ENCODE data around the gene RFTN1.

RFTN1 gene

DNA sequence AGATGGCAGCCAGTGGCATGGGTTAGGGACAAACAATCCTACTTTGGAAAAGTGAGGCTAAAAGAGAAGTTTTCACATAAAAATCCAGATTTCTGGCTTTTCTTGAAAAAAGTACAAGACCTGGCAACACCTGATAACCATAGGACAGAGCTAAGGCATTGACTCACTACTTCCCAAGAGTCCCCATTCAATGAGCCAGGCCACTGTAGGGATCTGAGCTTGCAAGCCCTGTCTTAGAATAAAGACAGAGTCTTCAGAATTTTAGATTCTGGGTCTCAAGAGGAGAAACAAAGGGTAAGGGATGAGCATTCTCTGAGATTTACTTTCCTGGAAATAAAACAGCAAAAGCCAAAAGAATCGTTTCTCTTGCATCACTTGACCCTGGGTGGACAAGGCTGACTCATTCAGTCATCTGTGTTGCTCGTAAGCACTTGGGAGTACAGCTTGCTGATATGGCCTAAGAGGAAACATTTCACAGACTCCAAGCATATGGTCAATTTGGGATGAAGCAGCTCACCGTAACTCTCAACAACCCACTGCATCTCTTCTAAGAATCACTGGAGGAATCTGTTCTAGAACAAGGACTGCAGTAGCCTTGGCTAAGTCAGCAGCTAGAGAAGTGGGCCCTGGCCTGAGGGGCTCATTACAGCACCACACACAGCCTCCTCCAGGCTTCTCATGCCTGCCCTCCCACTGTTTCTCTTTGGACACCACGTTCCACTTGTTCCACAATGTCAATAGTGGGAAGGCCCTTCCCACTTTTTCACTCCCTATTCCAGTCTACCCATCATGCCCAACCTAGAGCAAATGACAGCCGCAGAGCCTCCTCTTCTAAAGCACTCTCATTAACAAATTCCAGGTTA is 86.2 kb downstream of the RFTN1 start:
- peak; percentile 88 for DNase-seq

DNA sequence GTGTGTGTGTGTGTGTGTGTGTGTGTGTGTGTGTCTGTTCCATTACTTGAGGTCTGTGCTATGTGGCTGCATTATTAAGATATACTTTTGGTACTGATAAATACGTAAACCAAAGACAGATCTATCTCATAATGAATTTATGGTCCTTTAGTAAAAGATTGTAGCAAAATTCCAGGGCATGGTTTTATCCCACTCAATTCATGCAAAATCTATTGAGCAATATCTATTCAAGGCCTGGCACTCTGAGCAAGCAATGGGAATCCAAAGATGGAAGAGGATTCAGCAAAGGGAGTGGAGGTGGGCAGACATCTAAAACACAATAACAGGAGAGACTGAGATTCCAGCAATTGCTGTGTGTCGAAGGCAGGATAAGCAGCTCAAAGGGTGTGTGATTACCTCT is 86.8 kb downstream of the RFTN1 start:
- DNase-seq: no peak

DNA sequence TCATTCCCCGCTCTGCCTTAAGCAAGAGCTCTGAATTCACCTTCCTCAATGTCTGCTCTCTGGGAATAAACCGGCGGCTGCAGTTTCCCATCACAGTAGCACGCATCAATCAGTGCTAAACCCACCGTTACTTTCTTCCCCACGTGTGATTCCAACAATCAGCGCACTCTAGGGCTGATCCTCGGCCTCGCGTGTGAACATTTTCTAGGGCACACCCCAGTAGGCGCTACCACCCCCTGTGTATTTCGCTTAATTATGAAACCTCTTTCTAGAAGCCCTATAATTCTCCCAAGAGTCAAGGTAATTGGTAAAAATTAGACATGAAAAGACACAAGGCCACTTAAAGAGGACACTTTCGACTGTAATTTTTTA is 87.5 kb downstream of the RFTN1 start:
- DNase-seq: no peak

DNA sequence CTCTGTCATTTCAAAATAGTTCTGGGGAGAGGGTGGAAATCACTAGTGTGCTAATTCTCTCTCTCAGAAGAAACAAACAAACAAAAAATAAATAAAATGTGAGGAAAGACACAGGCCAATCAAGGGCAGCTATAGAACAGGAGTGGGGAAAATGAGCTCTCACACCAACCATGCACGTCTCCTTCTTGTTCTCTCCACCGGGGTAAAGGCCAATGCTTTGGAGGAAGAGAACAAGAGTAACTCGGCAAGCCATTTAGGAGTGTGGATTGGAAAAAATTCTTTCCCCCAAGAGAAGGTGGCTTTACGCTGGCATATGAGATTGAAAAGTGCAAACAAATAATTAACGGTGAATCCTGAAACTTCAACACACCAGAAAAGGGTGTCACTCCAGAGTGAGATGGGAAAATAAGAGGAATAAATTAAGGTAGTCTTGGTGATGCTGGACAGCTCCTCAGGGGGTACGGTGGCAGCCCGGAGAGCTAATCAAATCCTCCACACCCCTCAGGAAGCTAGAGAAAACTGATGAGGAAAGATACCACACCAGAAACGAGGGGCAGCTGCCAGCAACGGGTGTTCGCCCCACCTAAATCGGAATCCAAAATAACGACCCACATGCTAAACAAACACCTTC is 88.0 kb downstream of the RFTN1 start:
- DNase-seq: no peak

DNA sequence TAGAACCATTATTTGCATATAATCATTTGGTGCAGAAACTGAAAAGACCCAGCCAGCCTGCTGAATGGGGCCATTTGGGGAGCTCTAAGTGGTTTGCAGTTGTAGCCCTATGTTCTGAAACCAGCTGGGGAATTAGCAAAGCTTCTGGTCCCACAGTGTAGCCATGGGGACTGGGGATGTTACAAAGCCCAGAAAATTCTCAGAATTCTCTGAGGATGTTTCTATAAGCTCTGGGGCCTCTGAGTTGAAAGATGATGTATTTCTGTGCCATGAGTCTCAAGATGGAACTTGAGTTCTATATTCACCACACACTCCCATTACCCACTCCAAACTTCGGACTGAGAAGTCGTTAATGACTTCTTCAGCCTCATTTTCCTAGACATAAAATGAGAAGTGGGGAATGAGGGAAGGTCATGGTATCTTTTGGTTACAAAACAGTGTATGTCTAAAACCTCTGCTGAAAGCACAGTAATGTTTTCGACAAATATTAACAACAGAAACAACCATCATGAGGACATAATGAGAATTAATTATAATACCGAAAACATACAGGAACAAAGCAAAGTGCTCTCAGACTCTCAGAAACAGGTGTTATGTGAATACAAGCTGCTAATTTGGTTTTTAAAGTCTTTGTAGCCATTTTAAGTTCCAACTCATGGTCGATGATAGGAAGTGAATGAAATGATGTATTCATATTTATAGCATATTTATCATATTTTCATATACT is 89.4 kb downstream of the RFTN1 start:
- DNase-seq: no peak

DNA sequence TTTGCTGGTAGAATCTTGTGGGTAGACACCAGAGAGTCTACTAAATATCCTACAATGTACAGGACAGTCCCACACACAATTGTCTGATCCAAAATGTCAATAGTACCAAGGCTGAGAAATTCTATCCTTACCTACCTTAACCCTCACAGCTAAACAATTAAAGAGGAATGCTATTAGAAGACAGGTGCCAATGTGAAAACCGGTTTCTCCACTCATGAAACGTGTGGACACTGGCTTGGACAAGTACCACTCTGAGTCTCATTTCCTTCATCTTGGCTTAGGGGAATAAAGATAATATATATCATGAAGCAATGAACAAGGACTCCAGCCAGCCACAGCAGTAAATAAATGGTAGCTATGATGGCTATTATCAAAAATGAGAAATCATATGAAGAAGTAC is 90.2 kb downstream of the RFTN1 start:
- DNase-seq: no peak

DNA sequence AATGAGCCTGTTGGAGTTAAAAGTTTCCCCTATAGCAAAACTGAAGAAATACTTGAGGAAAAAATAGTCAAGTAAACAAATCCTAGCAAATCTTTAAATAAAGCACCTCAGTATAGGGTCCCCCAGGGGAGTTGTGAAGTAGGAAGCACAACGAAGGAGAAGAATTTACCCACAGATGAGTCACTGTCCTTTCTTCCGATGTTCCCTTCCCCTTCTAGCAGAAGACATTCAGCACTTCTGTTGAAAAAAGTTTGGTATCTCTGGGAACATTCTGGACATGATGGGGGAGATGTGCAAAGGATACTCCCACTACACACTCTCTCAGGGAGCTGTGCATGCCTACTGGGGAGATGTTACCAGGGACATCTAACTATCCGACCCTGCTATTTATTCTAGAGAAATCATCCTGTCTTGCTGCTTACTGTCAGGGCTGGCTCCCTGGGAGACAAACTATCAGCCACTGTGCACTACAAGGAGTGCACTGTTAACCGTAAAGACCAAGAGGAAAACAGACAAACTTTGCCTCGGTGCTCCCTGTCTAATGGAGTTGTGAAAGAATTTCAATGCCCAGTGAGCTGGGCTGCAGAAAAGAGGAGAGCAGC is 93.8 kb downstream of the RFTN1 start:
- DNase-seq: peak; percentile 27

DNA sequence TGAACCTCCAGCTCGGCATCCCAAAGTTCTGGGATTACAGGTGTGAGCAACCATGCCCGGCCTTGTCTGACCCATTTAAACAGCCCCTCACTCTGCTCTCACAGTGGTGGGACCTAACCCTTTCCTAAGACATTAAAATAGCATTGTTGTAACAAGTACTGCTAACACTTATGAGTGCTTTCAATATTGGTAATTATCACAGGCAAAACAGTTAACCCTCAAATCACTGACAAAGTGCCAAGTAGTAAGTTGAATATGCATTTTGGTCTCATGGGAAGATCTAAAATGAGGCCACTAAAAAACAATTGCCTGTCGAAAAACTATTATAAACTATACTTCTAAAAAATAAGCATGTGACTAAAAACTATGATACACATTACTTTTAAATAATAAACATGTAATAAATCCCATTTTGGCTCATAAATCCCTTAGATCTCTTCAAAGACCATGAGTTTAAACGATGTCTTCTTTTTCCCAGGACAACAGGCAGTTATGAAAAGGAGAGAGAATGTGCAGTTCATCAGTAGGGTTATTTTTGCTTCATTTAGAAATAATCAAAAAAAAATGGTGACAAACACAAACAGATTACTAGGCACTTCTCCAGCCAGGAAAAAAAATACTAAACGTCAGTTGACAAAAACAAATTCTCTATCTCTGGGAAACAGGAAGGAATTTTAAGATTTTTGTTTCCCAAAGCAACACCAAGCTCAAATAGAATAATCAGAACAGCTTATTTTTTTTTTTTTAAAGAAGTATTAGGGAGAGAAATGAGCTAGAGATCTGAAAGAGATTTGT is 95.4 kb downstream of the RFTN1 start:
- DNase-seq: no peak

DNA sequence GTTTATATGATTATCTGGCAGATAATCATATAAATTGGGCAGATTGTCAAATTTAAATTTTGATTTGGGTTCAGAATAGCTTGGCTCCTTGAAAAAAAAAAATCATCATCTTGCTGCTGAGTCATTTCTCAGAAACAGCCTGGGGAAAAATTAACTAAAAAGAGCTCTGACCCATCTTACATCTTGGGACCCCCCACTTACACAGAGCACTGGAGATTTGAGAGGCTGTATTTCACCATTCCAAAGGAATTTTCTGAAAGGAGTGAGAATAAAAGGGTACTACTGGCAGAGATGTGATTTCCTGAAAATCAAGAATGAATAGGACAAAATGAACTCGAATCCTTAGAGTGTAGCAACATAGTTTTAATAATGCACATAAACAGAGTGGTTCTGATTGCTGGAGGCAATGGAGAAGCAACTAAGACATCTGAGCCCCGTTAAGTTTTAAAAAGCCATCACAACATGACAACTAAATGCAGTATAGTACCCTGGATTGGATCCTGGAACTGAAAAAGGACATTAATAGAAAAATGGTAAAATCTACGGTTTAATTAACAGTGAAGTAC is 97.5 kb downstream of the RFTN1 start:
- DNase-seq: no peak

DNA sequence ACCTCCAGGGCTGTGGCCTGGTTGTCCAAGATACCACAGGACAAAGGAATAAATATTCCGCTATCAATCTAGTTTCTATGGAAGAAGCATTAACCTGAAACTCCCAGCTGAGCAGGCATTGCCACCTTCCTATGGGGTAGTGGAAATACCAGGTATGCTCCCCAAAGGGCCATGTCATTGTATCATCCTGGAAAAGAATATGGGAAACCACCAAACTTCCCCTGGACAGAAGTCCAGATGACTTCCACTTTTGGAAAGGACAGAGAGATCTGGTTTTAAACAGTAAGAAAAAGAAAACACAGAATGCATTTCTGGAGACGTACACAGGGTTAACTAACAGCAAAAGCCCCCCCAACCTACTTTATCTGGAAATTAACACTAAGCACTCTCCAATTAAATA is 100.2 kb downstream of the RFTN1 start:
- no peak for DNase-seq

DNA sequence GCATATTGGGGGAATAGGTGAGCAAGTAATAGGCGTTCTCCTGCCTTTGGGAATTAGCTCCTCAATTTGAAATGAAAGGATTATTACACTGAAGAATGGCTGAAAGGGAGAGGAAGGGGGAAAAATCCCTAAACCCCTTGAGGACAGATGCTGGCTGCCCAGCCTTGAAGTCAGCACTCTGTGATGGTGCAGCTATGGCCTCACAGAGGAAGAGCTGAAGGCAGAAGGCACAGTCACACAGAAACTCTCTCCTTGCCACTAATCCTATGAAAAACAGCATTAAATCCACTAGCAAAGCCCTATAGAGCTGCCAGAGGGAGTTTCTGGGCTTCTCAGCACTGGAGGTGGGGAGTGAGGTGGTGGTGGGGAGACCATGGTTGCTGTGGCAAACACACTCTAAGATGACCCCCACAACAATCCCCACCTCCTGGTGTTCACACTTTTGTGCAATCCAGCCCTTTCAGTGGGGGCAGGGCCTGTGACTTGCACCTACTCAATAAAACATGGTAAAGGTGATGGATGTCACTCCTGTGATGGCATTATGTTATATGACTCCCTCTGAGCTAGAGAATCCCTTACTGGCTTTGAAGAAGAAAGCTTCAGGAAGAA is 101.2 kb downstream of the RFTN1 start:
- DNase-seq: no peak

DNA sequence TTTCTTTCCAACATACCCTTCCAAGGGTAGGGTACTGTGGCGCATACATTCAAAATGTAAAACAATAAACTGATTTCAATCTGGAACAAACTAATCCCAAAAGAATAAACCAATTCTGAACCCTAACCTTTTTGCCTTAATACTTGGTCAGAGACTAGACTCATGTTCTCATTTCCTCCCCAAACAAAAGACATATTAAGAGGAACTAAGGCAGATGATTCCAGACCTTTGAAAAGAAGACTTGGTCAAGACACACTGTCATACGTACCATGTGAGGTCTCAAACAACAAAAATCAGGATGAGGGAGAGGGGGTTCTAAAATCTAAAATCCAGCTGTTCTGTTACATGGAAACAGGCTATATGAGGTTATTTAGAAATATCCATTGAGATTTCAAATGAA is 102.1 kb downstream of the RFTN1 start:
- peak; percentile 73 for DNase-seq

DNA sequence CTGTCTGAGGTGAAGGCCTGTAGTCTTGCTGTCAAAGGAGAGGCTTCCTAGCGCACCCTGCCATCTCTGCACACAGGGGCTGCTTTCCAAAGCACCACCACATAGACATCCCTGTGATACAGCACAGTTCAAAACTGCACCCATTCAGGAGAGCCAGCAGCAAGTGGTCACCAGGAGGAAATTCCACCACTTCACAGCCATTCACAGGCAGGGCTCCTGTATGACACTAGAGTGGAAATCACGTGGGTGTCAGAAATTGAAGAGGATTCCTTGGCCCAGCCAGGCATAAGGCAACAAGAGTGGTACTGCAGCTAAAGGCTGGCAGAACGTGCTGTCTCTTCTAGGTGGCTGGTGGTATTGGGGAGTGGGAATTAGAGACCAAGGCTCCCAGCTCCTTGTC is 102.8 kb downstream of the RFTN1 start:
- DNase-seq: no peak

DNA sequence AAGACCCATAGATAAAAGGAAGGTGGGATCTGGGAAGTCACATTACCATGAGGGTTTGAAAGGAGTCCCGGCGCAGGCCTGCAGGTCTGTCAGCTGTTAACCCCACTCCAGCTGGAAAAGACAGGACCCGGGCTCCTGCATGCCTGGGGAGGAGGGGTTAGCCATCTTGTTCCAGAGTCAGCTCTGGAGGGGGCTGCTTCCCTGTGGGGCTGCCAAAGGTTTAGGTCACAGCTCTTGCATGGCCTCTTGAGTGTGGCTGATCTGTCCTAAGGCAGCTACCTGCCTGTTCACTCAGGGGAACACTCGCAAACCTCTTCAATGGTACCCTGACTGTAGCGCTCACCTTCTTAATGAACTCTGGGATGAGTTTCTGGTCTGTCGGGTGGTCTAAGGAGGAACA is 104.5 kb downstream of the RFTN1 start:
- no peak for DNase-seq

DNA sequence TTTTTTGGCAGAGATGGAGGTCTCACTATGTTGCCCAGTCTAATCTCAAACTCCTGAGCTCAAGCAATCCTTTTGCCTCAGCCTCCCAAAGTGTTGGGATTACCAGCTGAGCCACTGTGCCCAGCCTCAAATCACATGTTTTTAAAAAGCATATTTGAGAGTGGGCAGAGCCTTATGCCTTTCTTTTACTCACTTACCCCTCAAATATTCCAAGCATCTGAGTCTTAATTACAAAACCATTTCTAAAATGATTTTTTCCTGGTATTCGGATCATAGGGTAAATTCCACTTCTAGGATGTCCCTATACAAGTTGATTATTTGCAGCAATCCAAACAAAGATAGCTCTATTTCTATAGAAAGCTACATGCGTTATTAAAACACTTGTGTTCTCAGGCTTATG is 106.1 kb downstream of the RFTN1 start:
- DNase-seq: no peak

DNA sequence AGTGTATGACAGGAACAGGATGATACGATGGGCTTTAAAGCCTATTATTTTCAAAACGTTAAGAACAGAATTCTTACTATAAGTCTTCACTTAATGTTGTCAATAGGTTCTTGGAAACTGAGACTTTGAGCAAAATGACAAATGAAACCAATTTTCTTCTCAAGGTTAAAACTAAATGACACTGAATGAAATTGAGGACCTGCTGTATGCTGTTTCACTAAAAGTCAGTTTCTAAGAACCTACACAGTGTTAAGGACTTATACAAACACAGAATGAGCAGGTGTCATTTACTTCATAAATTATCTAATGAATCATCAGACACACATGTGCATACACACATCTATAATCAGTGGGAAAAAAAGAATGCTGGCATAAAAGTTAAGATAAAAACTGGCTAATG is 106.9 kb downstream of the RFTN1 start:
- DNase-seq: no peak

DNA sequence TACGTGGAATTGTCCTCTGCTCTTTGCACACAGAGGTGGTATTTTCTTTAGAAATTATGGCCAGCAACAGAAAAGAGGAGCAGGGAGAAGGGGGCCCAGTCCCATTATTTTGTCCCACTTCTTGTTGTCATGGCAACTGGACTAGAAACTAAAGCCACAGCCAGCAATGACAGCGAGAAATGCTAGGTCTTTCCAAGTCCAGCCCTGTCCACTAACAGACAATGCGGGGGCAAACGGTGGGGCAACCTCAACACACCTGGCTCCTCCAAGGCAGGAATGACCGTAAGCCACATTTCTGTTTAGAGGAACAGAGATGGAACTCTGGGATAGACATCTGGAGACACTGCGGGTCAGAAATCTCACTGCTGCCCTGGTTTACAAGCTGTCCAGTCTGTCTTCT is 107.3 kb downstream of the RFTN1 start:
- no peak for DNase-seq

DNA sequence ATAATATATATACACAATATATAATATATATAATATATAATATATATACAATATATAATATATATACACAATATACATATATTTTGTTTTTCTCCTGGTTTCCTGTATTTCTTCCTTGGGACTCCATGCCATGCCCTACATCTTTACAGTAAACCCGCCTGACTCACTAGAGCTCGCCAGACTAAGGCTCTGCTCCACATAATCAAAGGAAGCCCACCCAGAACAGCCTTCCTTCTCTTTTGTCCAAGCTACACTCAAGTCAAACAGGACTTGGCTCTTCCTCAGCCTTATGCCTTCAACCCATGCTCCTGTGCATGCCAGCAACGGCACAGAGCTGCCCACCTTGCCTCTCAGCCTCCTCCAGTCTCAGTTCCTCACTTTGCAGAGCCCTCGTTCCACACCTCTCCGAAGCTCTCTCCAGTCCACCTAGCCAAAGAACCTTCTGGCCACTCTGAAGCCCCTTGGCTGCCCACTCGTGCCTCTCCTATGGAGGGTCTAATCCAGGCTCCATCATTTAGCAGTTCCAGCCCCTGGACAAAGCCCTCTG is 109.1 kb downstream of the RFTN1 start:
- DNase-seq: no peak

DNA sequence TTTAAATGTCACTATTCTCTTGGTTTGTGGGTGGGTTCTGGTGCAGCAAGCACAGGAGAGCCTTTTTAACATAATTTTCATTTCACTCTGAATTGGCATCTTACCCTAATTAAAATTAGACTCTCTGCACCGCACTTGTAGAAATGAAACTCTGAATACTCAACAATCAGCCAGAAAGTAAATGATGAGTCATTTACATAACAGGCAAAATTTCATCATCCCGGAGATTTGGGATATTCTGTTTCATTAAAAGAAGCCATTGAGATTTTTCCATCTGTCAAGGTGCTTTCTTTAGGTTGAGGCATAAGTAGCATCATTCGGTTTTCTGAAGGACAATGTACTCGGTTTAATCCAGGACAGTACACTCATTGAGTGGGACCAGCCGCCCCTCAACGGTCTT is 111.0 kb downstream of the RFTN1 start:
- DNase-seq: peak; percentile 81

DNA sequence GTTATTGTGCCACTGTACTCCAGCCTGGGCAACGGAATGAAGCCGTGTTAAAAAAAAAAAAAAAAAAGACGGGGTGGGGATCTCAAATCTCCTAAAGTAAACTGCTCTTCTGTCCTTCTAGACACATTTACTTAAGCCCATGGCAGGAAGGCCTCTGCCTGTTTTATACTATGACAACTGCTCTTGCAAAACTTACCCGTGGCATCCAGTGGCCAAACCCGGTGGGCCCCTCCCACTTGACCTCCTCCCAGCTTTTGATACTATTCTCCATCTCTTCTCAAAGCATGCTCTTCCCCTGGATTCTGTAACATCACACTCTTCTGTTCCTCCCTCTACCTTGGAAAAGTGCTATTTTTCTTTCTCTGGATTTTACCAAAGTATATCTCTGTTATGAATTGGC is 112.2 kb downstream of the RFTN1 start:
- DNase-seq: no peak

DNA sequence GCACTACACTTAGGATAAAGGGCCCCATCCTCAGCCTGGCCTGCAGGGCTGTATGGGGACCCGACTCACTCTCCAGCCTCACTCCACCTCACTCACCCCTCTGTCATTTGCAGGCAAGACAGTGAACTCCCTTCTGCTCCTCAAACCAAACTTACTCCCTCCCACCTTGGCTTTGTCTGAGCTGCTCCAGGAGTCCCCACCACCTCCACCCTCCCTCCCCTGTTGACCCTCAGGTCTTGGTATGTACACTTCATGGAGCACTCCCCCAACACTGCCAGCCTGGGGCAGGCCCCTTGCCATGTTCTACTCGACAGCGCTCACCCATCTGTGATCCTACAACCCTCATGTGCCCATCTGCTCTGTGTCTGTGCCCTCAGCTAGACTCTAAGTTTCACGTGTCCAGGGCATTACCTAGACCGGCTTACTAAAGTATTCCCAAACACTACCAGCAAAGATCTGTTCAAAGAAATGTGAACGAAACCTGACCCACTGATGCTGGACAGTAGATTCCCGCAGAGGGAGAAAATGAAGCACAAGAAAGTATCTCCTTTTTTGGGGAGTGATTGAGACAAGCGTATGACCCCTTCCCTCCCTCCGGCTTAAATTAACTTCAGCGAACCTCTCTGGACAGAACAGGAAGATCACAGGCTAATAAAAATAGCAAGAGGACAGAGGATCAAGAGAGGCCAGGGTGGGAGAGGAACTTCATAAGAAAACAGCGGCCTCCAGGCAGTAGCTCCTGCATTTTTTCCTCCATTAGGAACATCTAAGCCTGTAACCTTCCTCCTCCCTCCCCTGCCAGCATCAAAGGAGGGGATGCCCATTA is 113.2 kb downstream of the RFTN1 start:
- DNase-seq: no peak
